HepG2 (cell line): ENCODE measurements around the gene PLSCR5. TPM values are rescaled to one million over a fixed set of nuclear protein-coding genes. Genes with fewer than 3 reads are reported as not detected.

Source experiments
- BORCS8-MEF2B ChIP-seq: sonication (generic); formaldehyde crosslinking; IDR thresholded peaks from 2 replicates; pipeline ENCODE4 v1.8.0; 2022; ENCODE audit warnings: mild to moderate bottlenecking, missing genetic modification reagents
- E2F5 ChIP-seq: sonication (generic); formaldehyde crosslinking; conservative IDR thresholded peaks from 2 replicates; pipeline ENCODE4 v1.4.0; 2020; ENCODE audit warnings: missing genetic modification reagents
- ISX ChIP-seq: sonication (generic); formaldehyde crosslinking; conservative IDR thresholded peaks from 2 replicates; pipeline ENCODE4 v1.5.0; 2020; ENCODE audit warnings: missing genetic modification reagents
- KLF9 ChIP-seq: IDR thresholded peaks from 2 replicates; pipeline ENCODE4 v1.6.1; 2016; ENCODE audit warnings: low read depth
- PPARG ChIP-seq: conservative IDR thresholded peaks from 2 replicates; pipeline ENCODE4 v1.6.1; 2016; ENCODE audit warnings: missing biosample characterization, missing genetic modification reagents
- SIN3B ChIP-seq: fragments of 150-350 bp; IDR thresholded peaks from 2 replicates; pipeline ENCODE4 v1.6.1; 2014; ENCODE audit warnings: low read length
- SNAPC4 ChIP-seq: sonication (generic); formaldehyde crosslinking; IDR thresholded peaks from 2 replicates; pipeline ENCODE4 v1.4.0; 2020; ENCODE audit warnings: mild to moderate bottlenecking, missing genetic modification reagents
- ZBED4 ChIP-seq: sonication (generic); formaldehyde crosslinking; IDR thresholded peaks from 2 replicates; pipeline ENCODE4 v1.4.0; 2020; ENCODE audit warnings: missing genetic modification reagents, borderline replicate concordance
- ZBTB8A ChIP-seq: sonication (generic); formaldehyde crosslinking; IDR thresholded peaks from 2 replicates; pipeline ENCODE4 v1.4.0; 2020; ENCODE audit warnings: mild to moderate bottlenecking, low read depth, missing genetic modification reagents, borderline replicate concordance
- ZFP1 ChIP-seq: IDR thresholded peaks from 2 replicates; pipeline ENCODE4 v1.6.1; 2016
- ZNF138 ChIP-seq: sonication (generic); formaldehyde crosslinking; IDR thresholded peaks from 2 replicates; pipeline ENCODE4 v1.5.0; 2020; ENCODE audit warnings: mild to moderate bottlenecking, low read depth, missing genetic modification reagents
- ZNF224 ChIP-seq: sonication (generic); formaldehyde crosslinking; IDR thresholded peaks from 2 replicates; pipeline ENCODE4 v1.5.0; 2020; ENCODE audit warnings: mild to moderate bottlenecking, missing genetic modification reagents
- ZNF33A ChIP-seq: sonication (generic); formaldehyde crosslinking; IDR thresholded peaks from 2 replicates; pipeline ENCODE4 v1.5.1; 2020; ENCODE audit warnings: missing genetic modification reagents, mild to moderate bottlenecking, moderate library complexity, borderline replicate concordance
- ZNF468 ChIP-seq: sonication (generic); formaldehyde crosslinking; IDR thresholded peaks from 2 replicates; pipeline ENCODE4 v1.8.0; 2022; ENCODE audit warnings: mild to moderate bottlenecking, moderate library complexity, missing genetic modification reagents
- ZNF501 ChIP-seq: sonication (generic); formaldehyde crosslinking; IDR thresholded peaks from 2 replicates; pipeline ENCODE4 v1.5.1; 2020; ENCODE audit warnings: mild to moderate bottlenecking, moderate library complexity, missing genetic modification reagents
- ZSCAN12 ChIP-seq: sonication (generic); formaldehyde crosslinking; IDR thresholded peaks from 2 replicates; pipeline ENCODE4 v1.9.0; 2021; ENCODE audit warnings: mild to moderate bottlenecking, missing genetic modification reagents
- polyA plus RNA-seq, 8 experiments: library from polyadenylated mRNA; depleted of rRNA in 3 of 8; stranded (reverse) in 7 of 8; unstranded in 1 of 8; fragments of >200 nt; fragmentation: Illumina TruSeq in 4 of 8; extraction: Trizol in 4 of 8; gene quantifications; 2 replicates each; pipeline versions ENCODE4 v1.2.1 to v1.2.3, GENCODE V29; 2011 to 2016; ENCODE audit warnings: low read depth in 4 of 8, missing spikeins in 1 of 8, mixed read lengths in 1 of 8; ENCODE audit not compliant: insufficient read depth in 1 of 8
- total RNA-seq, 5 experiments: library from RNA; depleted of rRNA; stranded (reverse); fragments of >200 nt; fragmentation: Illumina TruSeq; extraction: Trizol; gene quantifications; 2 replicates each; pipeline ENCODE4 v1.2.3, GENCODE V29; 2016; ENCODE audit warnings: low read depth in 1 of 5
- TF ChIP-seq, protein P1 (sequence below): sonication (generic); formaldehyde crosslinking; IDR thresholded peaks from 2 replicates; pipeline ENCODE4 v1.4.0; 2020; ENCODE audit warnings: low read depth, missing genetic modification reagents

Gene PLSCR5
- total and polyA plus RNA-seq, 2 of the 13 experiments (the other 11 are each of a cell fraction or from before 2014, with no cell fraction given), result 0.50 TPM; not detected in 1

- TF ChIP-seq ZFP1 (peak; percentile 70; the same call in 1 of the 2 replicates), SNAPC4 (CRISPR knock-in tag) (no peak), E2F5 (CRISPR knock-in tag) (no peak), BORCS8-MEF2B (CRISPR knock-in tag) (no peak), KLF9 (CRISPR knock-in tag) (no peak), ZNF468 (CRISPR knock-in tag) (no peak), ISX (CRISPR knock-in tag) (no peak), ZNF224 (CRISPR knock-in tag) (no peak), ZSCAN12 (CRISPR knock-in tag) (no peak), ZBED4 (CRISPR knock-in tag) (no peak), ZBTB8A (CRISPR knock-in tag) (no peak), ZNF138 (CRISPR knock-in tag) (no peak), PPARG (CRISPR knock-in tag) (peak; percentile 38; the same call in 1 of the 2 replicates), SIN3B (no peak), ZNF33A (CRISPR knock-in tag) (no peak), ZNF501 (no peak)
- TF ChIP-seq, protein P1, sequence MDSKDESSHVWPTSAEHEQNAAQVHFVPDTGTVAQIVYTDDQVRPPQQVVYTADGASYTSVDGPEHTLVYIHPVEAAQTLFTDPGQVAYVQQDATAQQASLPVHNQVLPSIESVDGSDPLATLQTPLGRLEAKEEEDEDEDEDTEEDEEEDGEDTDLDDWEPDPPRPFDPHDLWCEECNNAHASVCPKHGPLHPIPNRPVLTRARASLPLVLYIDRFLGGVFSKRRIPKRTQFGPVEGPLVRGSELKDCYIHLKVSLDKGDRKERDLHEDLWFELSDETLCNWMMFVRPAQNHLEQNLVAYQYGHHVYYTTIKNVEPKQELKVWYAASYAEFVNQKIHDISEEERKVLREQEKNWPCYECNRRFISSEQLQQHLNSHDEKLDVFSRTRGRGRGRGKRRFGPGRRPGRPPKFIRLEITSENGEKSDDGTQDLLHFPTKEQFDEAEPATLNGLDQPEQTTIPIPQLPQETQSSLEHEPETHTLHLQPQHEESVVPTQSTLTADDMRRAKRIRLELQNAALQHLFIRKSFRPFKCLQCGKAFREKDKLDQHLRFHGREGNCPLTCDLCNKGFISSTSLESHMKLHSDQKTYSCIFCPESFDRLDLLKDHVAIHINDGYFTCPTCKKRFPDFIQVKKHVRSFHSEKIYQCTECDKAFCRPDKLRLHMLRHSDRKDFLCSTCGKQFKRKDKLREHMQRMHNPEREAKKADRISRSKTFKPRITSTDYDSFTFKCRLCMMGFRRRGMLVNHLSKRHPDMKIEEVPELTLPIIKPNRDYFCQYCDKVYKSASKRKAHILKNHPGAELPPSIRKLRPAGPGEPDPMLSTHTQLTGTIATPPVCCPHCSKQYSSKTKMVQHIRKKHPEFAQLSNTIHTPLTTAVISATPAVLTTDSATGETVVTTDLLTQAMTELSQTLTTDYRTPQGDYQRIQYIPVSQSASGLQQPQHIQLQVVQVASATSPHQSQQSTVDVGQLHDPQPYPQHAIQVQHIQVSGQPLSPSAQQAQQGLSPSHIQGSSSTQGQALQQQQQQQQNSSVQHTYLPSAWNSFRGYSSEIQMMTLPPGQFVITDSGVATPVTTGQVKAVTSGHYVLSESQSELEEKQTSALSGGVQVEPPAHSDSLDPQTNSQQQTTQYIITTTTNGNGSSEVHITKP (CRISPR knock-in tag), result peak; percentile 84; the same call in 1 of the 2 replicates
These were observed 24.0 kb downstream of the PLSCR5 start (continued) for GRCh38 chr3:146581080-146581601.
